Transverse colon (tissue), 4 donors: ENCODE data around the gene MRGPRE. TPM values are rescaled to one million over a fixed set of nuclear protein-coding genes. Genes with fewer than 3 reads are reported as not detected.
A peak's percentile ranks its signal among the peaks of the same experiment; 100 is the strongest.

Experiments
- DNase-seq: peaks from one replicate; pipeline ENCODE4 v3.0.0-alpha.2; 2019
- H3K27ac ChIP-seq, 4 donors: fragments of 200-600 bp; sonication (generic); 2 replicates each; pipeline ENCODE4 v1.5.1; 2016 to 2018; ENCODE audit warnings: inconsistent platforms in 4 of 4
- H3K27me3 ChIP-seq: fragments of 200-600 bp; sonication (generic); 2 replicates; pipeline ENCODE4 v1.5.1; 2017; ENCODE audit warnings: inconsistent platforms
- H3K36me3 ChIP-seq, 4 donors: fragments of 200-600 bp; sonication (generic); 2 replicates each; pipeline ENCODE4 v1.5.1; 2017 to 2019; ENCODE audit warnings: inconsistent platforms in 4 of 4
- H3K4me1 ChIP-seq, 4 donors: fragments of 200-600 bp; sonication (generic); 2 replicates each; pipeline ENCODE4 v1.5.1; 2017 to 2020; ENCODE audit warnings: inconsistent platforms in 4 of 4
- H3K4me3 ChIP-seq, 4 donors: fragments of 200-600 bp; sonication (generic); 1 replicate in 1 of 4; 2 replicates in 3 of 4; pipeline versions ENCODE4 v1.5.1 to v1.6.1; 2017 to 2019; ENCODE audit warnings: inconsistent platforms in 4 of 4
- H3K9me3 ChIP-seq, 2 donors: fragments of 200-600 bp; sonication (generic); 2 replicates each; pipeline ENCODE4 v1.5.1; 2017 to 2019; ENCODE audit warnings: inconsistent platforms in 2 of 2
- CTCF ChIP-seq, 5 experiments: fragments of 200-600 bp in 3 of 5; fragments of 450-650 bp in 2 of 5; sonication (generic) in 3 of 5; IDR thresholded peaks; 1 replicate in 2 of 5; 2 replicates in 3 of 5; pipeline ENCODE4 v1.5.1; 2016 to 2017; ENCODE audit warnings: antibody characterized with exemption in 5 of 5, inconsistent platforms in 3 of 5, mild to moderate bottlenecking in 2 of 5, moderate library complexity in 1 of 5
- EP300 ChIP-seq: sonication (generic); formaldehyde crosslinking; IDR thresholded peaks from one replicate; pipeline ENCODE4 v1.6.1; 2017; ENCODE audit warnings: antibody characterized with exemption, low read depth
- POLR2A ChIP-seq: fragments of 450-650 bp; IDR thresholded peaks from one replicate; pipeline ENCODE4 v1.6.1; 2016; ENCODE audit warnings: antibody characterized with exemption, mild to moderate bottlenecking, moderate library complexity
- POLR2AphosphoS5 ChIP-seq, 3 donors: sonication (generic); formaldehyde crosslinking; IDR thresholded peaks; one replicate each; pipeline ENCODE4 v1.6.1; 2016; ENCODE audit warnings: antibody characterized with exemption in 3 of 3
- WGBS, 2 donors: methylation state at CpG; one replicate each; pipeline ENCODE4 v1.1.5; 2018; ENCODE audit warnings: low coverage in 1 of 2; 5-methylcytosine and 5-hydroxymethylcytosine counted together
- in situ Hi-C, 4 donors: fragments of 200-750 bp; cut with MboI; loops; one replicate each; pipeline versions ENCODE4 v1.15.0 to v1.15.1; 2017; ENCODE audit warnings: low sequenced_read_pairs in 3 of 4, low pct_ligation_motif_present in 1 of 4, low pct_unique_long_range_greater_than_20kb in 1 of 4
- intact Hi-C: fragments of 100-400 bp; cut with DNase I; formaldehyde crosslinking; loops from one replicate; pipeline ENCODE4 v1.15.1; 2023; ENCODE audit warnings: low total_unique reads
- total RNA-seq, 4 donors: library from RNA; depleted of rRNA; stranded (reverse); fragments of >200 nt; gene quantifications; one replicate each; pipeline ENCODE4 v1.1.0, GENCODE V29; 2016

The MRGPRE gene
- total RNA-seq, 4 donors from 2014 or later: not detected

- H3K9me3 ChIP-seq: no peaks in the 10 kb centered on the region
These were observed 42.9 kb downstream of the MRGPRE start for GRCh38 chr11:3189196-3189843.

GRCh38 chr11:3188496-3189195 lies 43.6 kb downstream of the MRGPRE start:
- no peak for DNase-seq
- Histone ChIP-seq H3K36me3 (no peaks in the 10 kb centered on the region), H3K4me3 (no peak overlapping the region), H3K27me3 (peaks cover 6% of the 10 kb centered on the region), H3K27ac (no peak overlapping the region), H3K4me1 (no peaks in the 10 kb centered on the region), H3K9me3 (no peaks in the 10 kb centered on the region)
- intact Hi-C loops (no loop called here), in situ Hi-C loops (no loop called here)
- TF ChIP-seq POLR2AphosphoS5 (IDR thresholded peaks at IDR 0.05) (no peak), POLR2A (no peak), EP300 (no peak), CTCF (IDR thresholded peaks at IDR 0.05) (no peak)
- WGBS, 2 donors: 87 to 93% methylated on average over 4 to 17 of the region's 17 CpGs

More at GRCh38 chr11:3189196-3189843, 42.9 kb downstream of the MRGPRE start:
- Histone ChIP-seq H3K27ac (no peak overlapping the region), H3K4me3 (no peak overlapping the region), H3K4me1 (no peaks in the 10 kb centered on the region), H3K27me3 (peaks cover 7% of the 10 kb centered on the region), H3K36me3 (no peaks in the 10 kb centered on the region)
- WGBS, 2 donors: 74% methylated on average over 15 of the region's 15 CpGs; no CpG with 5 or more reads in 1 of the 2 donors
- intact Hi-C loops: no loop called here
- TF ChIP-seq CTCF (IDR thresholded peaks at IDR 0.05) (no peak), EP300 (no peak), POLR2A (no peak)
- in situ Hi-C loops: no loop called here
- DNase-seq: no peak

- intact Hi-C loops (no loop called here), in situ Hi-C loops (no loop called here)
- Histone ChIP-seq H3K4me3 (no peak overlapping the region), H3K36me3 (no peaks in the 10 kb centered on the region), H3K9me3 (no peaks in the 10 kb centered on the region), H3K27me3 (no peaks in the 10 kb centered on the region), H3K4me1 (no peaks in the 10 kb centered on the region), H3K27ac (no peak overlapping the region)
- no peak for TF ChIP-seq CTCF (IDR thresholded peaks at IDR 0.05)
- TF ChIP-seq POLR2AphosphoS5 (IDR thresholded peaks at IDR 0.05): no peak
- TF ChIP-seq POLR2A: no peak
- no peak for TF ChIP-seq EP300
- DNase-seq: peak; percentile 2
- 40 to 83% methylated on average over 1 to 11 of the region's 11 CpGs for WGBS, 2 donors
These were observed 45.9 kb downstream of the MRGPRE start for GRCh38 chr11:3186166-3186953.

GRCh38 chr11:3184732-3185347 lies 47.4 kb downstream of the MRGPRE start:
- no peak for DNase-seq
- Histone ChIP-seq H3K36me3 (no peaks in the 10 kb centered on the region), H3K9me3 (no peaks in the 10 kb centered on the region), H3K4me1 (no peaks in the 10 kb centered on the region), H3K27me3 (no peaks in the 10 kb centered on the region), H3K27ac (no peak overlapping the region), H3K4me3 (no peak overlapping the region)
- intact Hi-C loops (no loop called here), in situ Hi-C loops (no loop called here)
- no peak for TF ChIP-seq POLR2A
- 81 to 85% methylated on average over 4 to 11 of the region's 11 CpGs for WGBS, 2 donors
